HCT116 (cell line): Measurements from ENCODE around the gene IFNL3. TPM values are rescaled to one million over a fixed set of nuclear protein-coding genes. Genes with fewer than 3 reads are reported as not detected.

Experiments
- ATAC-seq: fragments of 200-7000 bp; cut with Tn5 transposase; 2 replicates; pipeline ENCODE4 v1.9.1; 2020; ENCODE audit warnings: mild to moderate bottlenecking, moderate library complexity
- BruUV-seq: library from RNA; stranded (reverse); fragments of 400-500 nt; replicated peaks from 2 replicates; lab custom pipeline; 2021; lab: Mats Ljungman, UMichigan
- CTCF ChIA-PET: fragments of 300-600 bp; sonication (Branson Sonifier 250); formaldehyde crosslinking; loops from one replicate; lab custom pipeline; 2021; ENCODE audit warnings: antibody characterized with exemption; lab: Charles Lee
- POLR2A ChIA-PET: fragments of 300-600, 350-600 bp; sonication (Branson Sonifier 250); formaldehyde crosslinking; loops from one replicate; lab custom pipeline; 2021; ENCODE audit warnings: antibody characterized with exemption; lab: Charles Lee
- RAD21 ChIA-PET, 2 experiments: fragments of 300-600 bp; sonication (Branson Sonifier 250); formaldehyde crosslinking; loops; one replicate each; lab custom pipeline; 2023; ENCODE audit warnings: low total read pairs in 2 of 2; ENCODE audit not compliant: uncharacterized antibody in 2 of 2, unreplicated experiment in 2 of 2, low non-redundant PET in 1 of 2; lab: Charles Lee
- DNase-seq: peaks from one replicate; pipeline ENCODE4 v3.0.0-alpha.2; 2010; ENCODE audit warnings: low read depth, low spot score
- H2AFZ ChIP-seq: fragments of 200-600 bp; shearing (Covaris generic), sonication (generic); 2 replicates; pipeline ENCODE4 v1.6.1; 2017; ENCODE audit warnings: low read depth, mixed run types, mixed read lengths, antibody characterized with exemption, low read length; ENCODE audit not compliant: poor library complexity, severe bottlenecking
- H3K27ac ChIP-seq: 2 replicates; pipeline ENCODE4 v1.5.1; 2012; ENCODE audit warnings: low read depth, low read length
- H3K27me3 ChIP-seq: fragments of 200-600 bp; sonication (generic); 2 replicates; pipeline ENCODE4 v1.6.1; 2016; ENCODE audit warnings: mixed run types, low read length, mixed read lengths; ENCODE audit not compliant: insufficient read depth
- H3K36me3 ChIP-seq, 2 experiments: fragments of 200-500 bp in 1 of 2; fragments of 200-600 bp in 1 of 2; sonication (Bioruptor generic) in 1 of 2; sonication (generic) in 1 of 2; 2 replicates each; pipeline versions ENCODE4 v1.5.1 to v1.6.1; 2014 to 2016; ENCODE audit warnings: low read length in 2 of 2, inconsistent platforms in 1 of 2, mixed read lengths in 1 of 2, mixed run types in 1 of 2; ENCODE audit not compliant: insufficient read depth in 2 of 2, control insufficient read depth in 1 of 2
- H3K4me1 ChIP-seq, 2 experiments: fragments of 200-600 bp in 1 of 2; sonication (generic) in 1 of 2; 2 replicates each; pipeline versions ENCODE4 v1.5.1 to v1.6.1; 2012 to 2017; ENCODE audit warnings: low read length in 2 of 2, inconsistent platforms in 1 of 2, mild to moderate bottlenecking in 1 of 2, mixed read lengths in 1 of 2, mixed run types in 1 of 2, moderate library complexity in 1 of 2; ENCODE audit not compliant: insufficient read depth in 2 of 2, control insufficient read depth in 1 of 2
- H3K4me2 ChIP-seq: fragments of 200-600 bp; sonication (generic); 2 replicates; pipeline ENCODE4 v1.6.1; 2017; ENCODE audit warnings: mixed run types, low read length, mixed read lengths
- H3K4me3 ChIP-seq, 2 experiments: fragments of 200-600 bp in 1 of 2; sonication (generic) in 1 of 2; replicated peaks in 1 of 2; 2 replicates each; pipeline ENCODE4 v1.5.1; 2011 to 2016; ENCODE audit warnings: low read length in 2 of 2, control low read depth in 1 of 2, low read depth in 1 of 2, mild to moderate bottlenecking in 1 of 2, mixed read lengths in 1 of 2, mixed run types in 1 of 2
- H3K79me2 ChIP-seq: fragments of 200-600 bp; sonication (generic); 2 replicates; pipeline ENCODE4 v1.6.1; 2017; ENCODE audit warnings: mild to moderate bottlenecking, mixed run types, low read length, moderate library complexity, mixed read lengths; ENCODE audit not compliant: insufficient read depth
- H3K9ac ChIP-seq: fragments of 200-600 bp; sonication (generic); 2 replicates; pipeline ENCODE4 v1.6.1; 2016; ENCODE audit warnings: low read length, mixed read lengths
- H3K9me2 ChIP-seq: fragments of 200-600 bp; sonication (generic), shearing (Covaris generic); 2 replicates; pipeline ENCODE4 v1.6.1; 2017; ENCODE audit warnings: mixed run types, mild to moderate bottlenecking, moderate library complexity; ENCODE audit not compliant: insufficient read depth
- H3K9me3 ChIP-seq, 2 experiments: fragments of 200-500 bp in 1 of 2; fragments of 200-600 bp in 1 of 2; sonication (Bioruptor generic) in 1 of 2; sonication (generic) in 1 of 2; 2 replicates each; pipeline ENCODE4 v1.6.1; 2014 to 2017; ENCODE audit warnings: low read length in 2 of 2, mixed read lengths in 2 of 2, inconsistent platforms in 1 of 2, low read depth in 1 of 2, mild to moderate bottlenecking in 1 of 2, mixed run types in 1 of 2, moderate library complexity in 1 of 2; ENCODE audit not compliant: control insufficient read depth in 1 of 2, insufficient read depth in 1 of 2
- H4K20me1 ChIP-seq: fragments of 200-600 bp; sonication (generic), shearing (Covaris generic); 2 replicates; pipeline ENCODE4 v1.6.1; 2017; ENCODE audit warnings: mixed run types, mild to moderate bottlenecking, moderate library complexity; ENCODE audit not compliant: insufficient read depth
- CEBPB ChIP-seq: IDR thresholded peaks from 2 replicates; pipeline ENCODE4 v1.6.1; 2012; ENCODE audit warnings: low read depth
- EZH2 ChIP-seq: fragments of 200-600 bp; sonication (generic); IDR thresholded peaks from 2 replicates; pipeline ENCODE4 v1.6.1; 2017; ENCODE audit warnings: antibody characterized with exemption, mixed run types
- POLR2AphosphoS5 ChIP-seq: IDR thresholded peaks from 2 replicates; pipeline ENCODE4 v1.6.1; 2011; ENCODE audit warnings: mild to moderate bottlenecking, low read depth, low read length, moderate library complexity
- SIN3A ChIP-seq: IDR thresholded peaks from 2 replicates; pipeline ENCODE4 v1.6.1; 2012; ENCODE audit warnings: low read depth
- SP1 ChIP-seq: IDR thresholded peaks from 2 replicates; pipeline ENCODE4 v1.6.1; 2012; ENCODE audit warnings: low read depth
- SRF ChIP-seq: IDR thresholded peaks from 2 replicates; pipeline ENCODE4 v1.6.1; 2012; ENCODE audit warnings: low read depth
- TCF7L2 ChIP-seq: IDR thresholded peaks from 2 replicates; pipeline ENCODE4 v1.7.0; 2011; ENCODE audit warnings: borderline replicate concordance, inconsistent platforms; ENCODE audit not compliant: insufficient read depth, insufficient read length; ENCODE audit errors: extremely low read depth
- YY1 ChIP-seq: IDR thresholded peaks from 2 replicates; pipeline ENCODE4 v1.6.1; 2011; ENCODE audit warnings: low read length, low read depth, moderate library complexity, mild to moderate bottlenecking; ENCODE audit not compliant: insufficient replicate concordance; ENCODE audit errors: extremely low read depth
- ZFX ChIP-seq: fragments of 450-650 bp; IDR thresholded peaks from 2 replicates; pipeline ENCODE4 v1.6.1; 2017
- intact Hi-C: fragments of 100-400 bp; cut with micrococcal nuclease; formaldehyde crosslinking; loops from 2 replicates; pipeline ENCODE4 v1.10.0; 2022
- total RNA-seq: library from RNA; stranded (reverse); gene quantifications from one replicate; pipeline ENCODE4 v1.2.1, GENCODE V29; 2021; ENCODE audit not compliant: unreplicated experiment
- TF ChIP-seq, protein P1 (sequence below): IDR thresholded peaks from 2 replicates; pipeline ENCODE4 v1.6.1; 2012; ENCODE audit warnings: low read depth
- TF ChIP-seq, protein P2 (sequence below): IDR thresholded peaks from 2 replicates; pipeline ENCODE4 v1.6.1; 2012
- TF ChIP-seq, protein P3 (sequence below): IDR thresholded peaks from 2 replicates; pipeline ENCODE4 v1.6.1; 2012

IFNL3 gene
- total RNA-seq, 1 experiment from 2014 or later = not detected

DNA sequence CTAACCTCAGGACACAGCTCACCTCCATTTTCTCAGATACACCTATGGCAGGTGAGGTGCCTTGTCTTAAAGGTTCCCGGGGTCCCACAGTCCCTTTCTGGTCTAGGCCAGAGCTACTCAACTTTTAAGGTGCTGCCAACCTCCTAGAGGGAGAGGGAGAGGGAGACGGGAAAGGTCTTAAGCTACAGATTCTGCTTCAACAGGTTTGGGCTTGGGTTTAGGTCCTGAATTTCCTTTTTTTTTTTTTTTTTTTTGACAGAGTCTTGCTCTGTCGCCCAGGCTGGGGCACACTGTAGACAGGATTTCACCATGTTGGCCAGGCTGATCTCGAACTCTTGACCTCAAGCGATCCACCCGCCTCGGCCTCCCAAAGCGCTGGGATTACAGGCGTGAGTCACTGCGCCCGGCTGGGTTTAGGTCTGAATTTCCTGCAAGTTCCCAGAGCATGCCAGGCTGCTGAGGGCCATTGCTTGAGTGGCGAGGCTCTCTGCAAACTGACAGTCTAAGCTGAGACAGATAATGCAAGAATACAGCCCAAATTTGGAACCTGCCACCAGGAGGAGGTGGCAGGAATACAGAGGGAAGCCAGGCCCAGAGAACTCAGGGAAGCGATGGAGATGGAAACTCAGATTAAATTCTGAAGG is 33.0 kb downstream of the IFNL3 start:
- DNase-seq = peak; percentile 6
- intact Hi-C loops = loop anchor here (1.0 to 10.0 kb wide), 5 partner anchors 116 to 323 kb away; partner anchors contain the start of genes EID2B, MED29, PAF1 and PLEKHG2
- Histone ChIP-seq H3K9me2 (no peaks in the 10 kb centered on the region), H3K36me3 (no peaks in the 10 kb centered on the region), H3K9ac (no peak overlapping the region), H3K79me2 (no peaks in the 10 kb centered on the region), H2AFZ (peak overlapping the region; percentile 93), H3K4me2 (peak overlapping the region; percentile 63), H3K9me3 (no peaks in the 10 kb centered on the region), H3K4me3 (no peak overlapping the region), H3K4me1 (peaks cover 9 to 12% of the 10 kb centered on the region in 2 experiments; a peak in 3 of 4 replicates), H3K27ac (peak overlapping the region; percentile 11; the same call in 1 of the 2 replicates), H3K27me3 (no peaks in the 10 kb centered on the region)
- CTCF ChIA-PET = interaction anchor here (0.7 to 3.8 kb wide), 7 partner anchors 88 to 161 kb away, joined by 3 to 32 read pairs (median 5); partner anchors contain the start of gene SAMD4B
- RAD21 ChIA-PET = interaction anchor here (0.7 to 0.8 kb wide), 5 partner anchors 25 to 138 kb away, joined by 3 read pairs; no protein-coding TSS in a partner anchor
- POLR2A ChIA-PET = interaction anchor here (1.2 kb wide), 1 partner anchor 111 kb away, joined by 3 read pairs; no protein-coding TSS in a partner anchor
- BruUV-seq = no TSS peak
- TF ChIP-seq EZH2 (no peak), ZFX (no peak), YY1 (no peak), TCF7L2 (no peak), SIN3A (no peak), CEBPB (no peak), SP1 (no peak), POLR2AphosphoS5 (no peak), SRF (no peak)
- TF ChIP-seq, protein P1, sequence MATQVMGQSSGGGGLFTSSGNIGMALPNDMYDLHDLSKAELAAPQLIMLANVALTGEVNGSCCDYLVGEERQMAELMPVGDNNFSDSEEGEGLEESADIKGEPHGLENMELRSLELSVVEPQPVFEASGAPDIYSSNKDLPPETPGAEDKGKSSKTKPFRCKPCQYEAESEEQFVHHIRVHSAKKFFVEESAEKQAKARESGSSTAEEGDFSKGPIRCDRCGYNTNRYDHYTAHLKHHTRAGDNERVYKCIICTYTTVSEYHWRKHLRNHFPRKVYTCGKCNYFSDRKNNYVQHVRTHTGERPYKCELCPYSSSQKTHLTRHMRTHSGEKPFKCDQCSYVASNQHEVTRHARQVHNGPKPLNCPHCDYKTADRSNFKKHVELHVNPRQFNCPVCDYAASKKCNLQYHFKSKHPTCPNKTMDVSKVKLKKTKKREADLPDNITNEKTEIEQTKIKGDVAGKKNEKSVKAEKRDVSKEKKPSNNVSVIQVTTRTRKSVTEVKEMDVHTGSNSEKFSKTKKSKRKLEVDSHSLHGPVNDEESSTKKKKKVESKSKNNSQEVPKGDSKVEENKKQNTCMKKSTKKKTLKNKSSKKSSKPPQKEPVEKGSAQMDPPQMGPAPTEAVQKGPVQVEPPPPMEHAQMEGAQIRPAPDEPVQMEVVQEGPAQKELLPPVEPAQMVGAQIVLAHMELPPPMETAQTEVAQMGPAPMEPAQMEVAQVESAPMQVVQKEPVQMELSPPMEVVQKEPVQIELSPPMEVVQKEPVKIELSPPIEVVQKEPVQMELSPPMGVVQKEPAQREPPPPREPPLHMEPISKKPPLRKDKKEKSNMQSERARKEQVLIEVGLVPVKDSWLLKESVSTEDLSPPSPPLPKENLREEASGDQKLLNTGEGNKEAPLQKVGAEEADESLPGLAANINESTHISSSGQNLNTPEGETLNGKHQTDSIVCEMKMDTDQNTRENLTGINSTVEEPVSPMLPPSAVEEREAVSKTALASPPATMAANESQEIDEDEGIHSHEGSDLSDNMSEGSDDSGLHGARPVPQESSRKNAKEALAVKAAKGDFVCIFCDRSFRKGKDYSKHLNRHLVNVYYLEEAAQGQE = no peak
- TF ChIP-seq, protein P2, sequence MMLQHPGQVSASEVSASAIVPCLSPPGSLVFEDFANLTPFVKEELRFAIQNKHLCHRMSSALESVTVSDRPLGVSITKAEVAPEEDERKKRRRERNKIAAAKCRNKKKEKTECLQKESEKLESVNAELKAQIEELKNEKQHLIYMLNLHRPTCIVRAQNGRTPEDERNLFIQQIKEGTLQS = no peak
- TF ChIP-seq, protein P3, sequence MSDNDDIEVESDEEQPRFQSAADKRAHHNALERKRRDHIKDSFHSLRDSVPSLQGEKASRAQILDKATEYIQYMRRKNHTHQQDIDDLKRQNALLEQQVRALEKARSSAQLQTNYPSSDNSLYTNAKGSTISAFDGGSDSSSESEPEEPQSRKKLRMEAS = no peak
- TF ChIP-seq, all 23 proteins: peak for 0
- peak; percentile 75 for ATAC-seq
- no peaks in the 10 kb centered on the region for H4K20me1 ChIP-seq
